Measurements from ENCODE around the gene ATG101.
A peak's percentile ranks its signal among the peaks of the same experiment; 100 is the strongest.

The ATG101 gene

GRCh38 chr12:52058631-52059361, 11.0 kb upstream of the ATG101 start:
- DNase-seq: peak; percentile 62 to 77

- DNase-seq: no peak
Observed at GRCh38 chr12:52059582-52060497, 9.9 kb upstream of the ATG101 start.

GRCh38 chr12:52060498-52061177, 9.1 kb upstream of the ATG101 start:
- no peak for DNase-seq

- DNase-seq: no peak
Observed at GRCh38 chr12:52061470-52062166, 8.2 kb upstream of the ATG101 start.

- DNase-seq: no peak
Observed at GRCh38 chr12:52062167-52063081, 7.4 kb upstream of the ATG101 start.

GRCh38 chr12:52063082-52063924, 6.5 kb upstream of the ATG101 start:
- DNase-seq: peak in 1 of 2 experiments; percentile 43

GRCh38 chr12:52063981-52064649, 5.7 kb upstream of the ATG101 start:
- peak; percentile 55 to 72 for DNase-seq

- DNase-seq: peak in 1 of 2 experiments; percentile 65
Observed at GRCh38 chr12:52066346-52067080, 3.3 kb upstream of the ATG101 start.

- no peak for DNase-seq
Observed at GRCh38 chr12:52067081-52067374, 2.8 kb upstream of the ATG101 start.

- no peak for DNase-seq
Observed at GRCh38 chr12:52070185-52070925, 577 bp downstream of the ATG101 start.

- no peak for DNase-seq
Observed at GRCh38 chr12:52073531-52074381, 4.0 kb downstream of the ATG101 start.

- peak; percentile 49 to 72 for DNase-seq
Observed at GRCh38 chr12:52074971-52075724, 5.4 kb downstream of the ATG101 start.

GRCh38 chr12:52076811-52077210, 7.0 kb downstream of the ATG101 start:
- DNase-seq: no peak

- no peak for DNase-seq
Observed at GRCh38 chr12:52078276-52078675, 8.5 kb downstream of the ATG101 start.

GRCh38 chr12:52079576-52080402, 10.0 kb downstream of the ATG101 start, which contains the start of gene SMIM41:
TSS of gene SMIM41 (plus strand) at chr12:52079704. CDS start at chr12:52079780, 76 bp downstream.
- no peak for DNase-seq
